Measurements from ENCODE around the gene TTLL1.
A peak's percentile ranks its signal among the peaks of the same experiment; 100 is the strongest.

TTLL1 gene

GRCh38 chr22:43094085-43094484 is 4.9 kb upstream of the TTLL1 start:
- H3K4me3 ChIP-seq (ENCODE audit: low read length), result no peak overlapping the region
- no peak for DNase-seq (ENCODE audit: low read depth, low spot score)
- H3K27me3 ChIP-seq (ENCODE audit: control insufficient read depth, insufficient read depth, low read length), result no peaks in the 10 kb centered on the region
- H3K9me3 ChIP-seq (ENCODE audit: control insufficient read depth, insufficient read depth, low read length), result no peaks in the 10 kb centered on the region
- no peak overlapping the region for H3K27ac ChIP-seq (ENCODE audit: low read length)
- no CpG with 5 or more reads among the region's 7 CpGs for WGBS (ENCODE audit: insufficient coverage, insufficient read length)
- no peaks in the 10 kb centered on the region for H3K36me3 ChIP-seq (ENCODE audit: control insufficient read depth, insufficient read depth, low read length)
- H3K4me1 ChIP-seq (ENCODE audit: control insufficient read depth, insufficient read depth, low read length), result 0 out of 2 replicates have a peak, but pooled peaks cover 3% of the 10 kb centered on the region

DNA sequence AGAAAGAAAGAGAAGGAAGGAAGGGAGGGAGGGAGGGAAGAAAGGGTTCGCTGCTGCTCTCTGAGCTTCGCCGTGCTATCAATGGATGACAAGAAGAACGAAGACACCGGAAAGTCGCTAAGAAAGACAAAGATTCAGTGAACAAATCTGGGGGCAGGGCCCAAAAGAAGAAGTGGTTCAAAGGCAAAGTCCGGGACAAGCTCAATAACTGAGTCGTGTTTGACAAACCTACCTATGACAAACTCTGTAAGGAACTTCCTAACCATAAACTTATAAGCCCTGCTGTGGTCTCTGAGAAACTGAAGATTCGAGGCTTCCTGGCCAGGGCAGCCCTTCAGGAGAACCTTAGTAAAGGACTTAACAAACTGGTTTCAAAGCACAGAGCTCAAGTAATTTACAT is 2.9 kb upstream of the TTLL1 start:
- no peak overlapping the region for H3K27ac ChIP-seq (ENCODE audit: low read length)
- H3K27me3 ChIP-seq (ENCODE audit: control insufficient read depth, insufficient read depth, low read length), result no peaks in the 10 kb centered on the region
- WGBS (ENCODE audit: insufficient coverage, insufficient read length), result no CpG with 5 or more reads among the region's 9 CpGs
- H3K4me3 ChIP-seq (ENCODE audit: low read length), result no peak overlapping the region
- DNase-seq (ENCODE audit: low read depth, low spot score), result no peak
- no peaks in the 10 kb centered on the region for H3K36me3 ChIP-seq (ENCODE audit: control insufficient read depth, insufficient read depth, low read length)
- H3K9me3 ChIP-seq (ENCODE audit: control insufficient read depth, insufficient read depth, low read length), result no peaks in the 10 kb centered on the region
- H3K4me1 ChIP-seq (ENCODE audit: control insufficient read depth, insufficient read depth, low read length), result 0 out of 2 replicates have a peak, but pooled peaks cover 3% of the 10 kb centered on the region

DNA sequence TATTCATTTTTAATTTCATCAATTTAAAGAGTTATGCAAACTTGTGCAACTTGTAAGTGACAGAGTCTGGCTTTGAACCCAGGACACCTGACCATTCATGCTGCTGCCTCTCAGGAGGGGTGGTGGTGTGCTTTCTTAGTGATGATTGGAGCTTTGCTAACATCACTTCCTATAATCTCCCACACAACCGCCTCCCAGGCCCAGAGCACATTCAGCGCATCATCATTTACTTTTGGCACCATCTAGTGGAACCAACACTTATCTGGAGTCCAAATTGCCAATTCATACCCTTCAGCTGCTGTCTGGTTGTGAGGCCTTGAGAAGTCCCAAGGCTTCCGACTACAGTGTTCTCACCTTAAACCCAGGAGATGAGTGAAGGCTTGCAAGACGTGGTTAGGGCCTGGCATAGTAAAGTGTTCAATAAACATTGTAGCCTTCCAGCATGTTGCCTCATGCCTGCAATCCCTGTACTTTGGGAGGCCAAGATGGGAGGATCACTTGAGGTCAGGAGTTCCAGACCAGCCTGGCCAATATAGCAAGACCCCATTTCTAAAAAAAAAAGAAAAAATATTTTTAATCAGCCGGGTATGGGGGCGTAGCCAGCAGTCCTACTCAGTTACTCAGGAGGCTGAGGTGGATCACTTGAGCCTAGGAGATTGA is 1.1 kb upstream of the TTLL1 start:
- H3K36me3 ChIP-seq (ENCODE audit: control insufficient read depth, insufficient read depth, low read length), result no peaks in the 10 kb centered on the region
- no peaks in the 10 kb centered on the region for H3K27me3 ChIP-seq (ENCODE audit: control insufficient read depth, insufficient read depth, low read length)
- 0 out of 2 replicates have a peak, but pooled peaks cover 3% of the 10 kb centered on the region for H3K4me1 ChIP-seq (ENCODE audit: control insufficient read depth, insufficient read depth, low read length)
- DNase-seq (ENCODE audit: low read depth, low spot score), result no peak
- H3K4me3 ChIP-seq (ENCODE audit: low read length), result no peak overlapping the region
- H3K9me3 ChIP-seq (ENCODE audit: control insufficient read depth, insufficient read depth, low read length), result no peaks in the 10 kb centered on the region
- WGBS (ENCODE audit: insufficient coverage, insufficient read length), result no CpG with 5 or more reads among the region's 6 CpGs
- H3K27ac ChIP-seq (ENCODE audit: low read length), result no peak overlapping the region

DNA sequence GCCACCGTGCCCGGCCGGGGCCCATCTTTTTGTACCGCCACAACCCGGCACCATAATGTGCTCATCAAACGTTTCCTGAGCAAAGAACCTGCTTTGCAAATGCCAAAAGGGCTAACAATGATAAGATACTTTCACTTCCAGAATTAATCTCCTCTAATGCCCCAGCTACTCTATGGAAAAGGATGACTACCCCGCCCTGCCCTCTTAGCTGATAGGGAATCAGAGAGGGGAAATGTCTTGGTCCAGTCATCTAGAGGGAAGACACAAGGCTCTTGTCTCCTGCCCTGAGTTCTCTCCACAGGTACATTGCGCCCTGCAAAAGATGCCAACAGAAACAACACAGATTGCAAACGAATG is 586 bp downstream of the TTLL1 start:
- Histone ChIP-seq H3K27ac (ENCODE audit: low read length) (no peak overlapping the region), H3K4me1 (ENCODE audit: control insufficient read depth, insufficient read depth, low read length) (0 out of 2 replicates have a peak, but pooled peaks cover 1% of the 10 kb centered on the region), H3K36me3 (ENCODE audit: control insufficient read depth, insufficient read depth, low read length) (no peaks in the 10 kb centered on the region), H3K4me3 (ENCODE audit: low read length) (peak overlapping the region; percentile 64; the same call in 1 of the 2 replicates), H3K9me3 (ENCODE audit: control insufficient read depth, insufficient read depth, low read length) (no peaks in the 10 kb centered on the region), H3K27me3 (ENCODE audit: control insufficient read depth, insufficient read depth, low read length) (no peaks in the 10 kb centered on the region)
- no peak for DNase-seq (ENCODE audit: low read depth, low spot score)
- WGBS (ENCODE audit: insufficient coverage, insufficient read length), result no CpG with 5 or more reads among the region's 9 CpGs

GRCh38 chr22:43085658-43086606 is 3.3 kb downstream of the TTLL1 start:
- H3K9me3 ChIP-seq (ENCODE audit: control insufficient read depth, insufficient read depth, low read length), result no peaks in the 10 kb centered on the region
- no peak overlapping the region for H3K27ac ChIP-seq (ENCODE audit: low read length)
- H3K36me3 ChIP-seq (ENCODE audit: control insufficient read depth, insufficient read depth, low read length), result no peaks in the 10 kb centered on the region
- 0 out of 2 replicates have a peak, but pooled peaks cover 1% of the 10 kb centered on the region for H3K4me1 ChIP-seq (ENCODE audit: control insufficient read depth, insufficient read depth, low read length)
- no CpG with 5 or more reads among the region's 19 CpGs for WGBS (ENCODE audit: insufficient coverage, insufficient read length)
- H3K27me3 ChIP-seq (ENCODE audit: control insufficient read depth, insufficient read depth, low read length), result no peaks in the 10 kb centered on the region
- no peak overlapping the region for H3K4me3 ChIP-seq (ENCODE audit: low read length)
- DNase-seq (ENCODE audit: low read depth, low spot score), result no peak

DNA sequence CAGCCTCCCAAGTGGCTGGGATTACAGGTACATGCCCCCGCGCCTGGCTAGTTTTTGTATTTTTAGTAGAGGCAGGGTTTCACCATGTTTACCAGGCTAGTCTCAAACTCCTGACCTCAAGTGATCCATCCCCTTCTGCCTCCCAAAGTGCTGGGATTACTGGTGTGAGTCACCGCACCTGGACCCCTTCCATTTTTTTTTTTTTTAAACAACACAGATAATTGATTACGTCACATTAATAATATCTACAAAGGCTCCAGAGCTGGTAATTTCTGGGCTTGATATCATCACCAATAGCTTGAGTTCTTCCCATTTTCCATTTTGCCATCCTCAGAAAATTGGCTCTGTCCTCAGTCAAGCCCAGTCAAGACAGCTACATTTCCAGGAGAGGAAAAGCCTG is 7.2 kb downstream of the TTLL1 start:
- H3K4me3 ChIP-seq (ENCODE audit: low read length), result no peak overlapping the region
- no peaks in the 10 kb centered on the region for H3K9me3 ChIP-seq (ENCODE audit: control insufficient read depth, insufficient read depth, low read length)
- no peak overlapping the region for H3K27ac ChIP-seq (ENCODE audit: low read length)
- DNase-seq (ENCODE audit: low read depth, low spot score), result no peak
- no peaks in the 10 kb centered on the region for H3K4me1 ChIP-seq (ENCODE audit: control insufficient read depth, insufficient read depth, low read length)
- H3K27me3 ChIP-seq (ENCODE audit: control insufficient read depth, insufficient read depth, low read length), result no peaks in the 10 kb centered on the region
- no peaks in the 10 kb centered on the region for H3K36me3 ChIP-seq (ENCODE audit: control insufficient read depth, insufficient read depth, low read length)
- no CpG with 5 or more reads among the region's 4 CpGs for WGBS (ENCODE audit: insufficient coverage, insufficient read length)

- Histone ChIP-seq H3K36me3 (ENCODE audit: control insufficient read depth, insufficient read depth, low read length) (no peaks in the 10 kb centered on the region), H3K4me1 (ENCODE audit: control insufficient read depth, insufficient read depth, low read length) (no peaks in the 10 kb centered on the region), H3K27me3 (ENCODE audit: control insufficient read depth, insufficient read depth, low read length) (no peaks in the 10 kb centered on the region), H3K9me3 (ENCODE audit: control insufficient read depth, insufficient read depth, low read length) (no peaks in the 10 kb centered on the region), H3K27ac (ENCODE audit: low read length) (no peak overlapping the region), H3K4me3 (ENCODE audit: low read length) (no peak overlapping the region)
- WGBS (ENCODE audit: insufficient coverage, insufficient read length), result no CpG with 5 or more reads among the region's 2 CpGs
- no peak for DNase-seq (ENCODE audit: low read depth, low spot score)
Observed at GRCh38 chr22:43080616-43081015, 8.6 kb downstream of the TTLL1 start.

DNA sequence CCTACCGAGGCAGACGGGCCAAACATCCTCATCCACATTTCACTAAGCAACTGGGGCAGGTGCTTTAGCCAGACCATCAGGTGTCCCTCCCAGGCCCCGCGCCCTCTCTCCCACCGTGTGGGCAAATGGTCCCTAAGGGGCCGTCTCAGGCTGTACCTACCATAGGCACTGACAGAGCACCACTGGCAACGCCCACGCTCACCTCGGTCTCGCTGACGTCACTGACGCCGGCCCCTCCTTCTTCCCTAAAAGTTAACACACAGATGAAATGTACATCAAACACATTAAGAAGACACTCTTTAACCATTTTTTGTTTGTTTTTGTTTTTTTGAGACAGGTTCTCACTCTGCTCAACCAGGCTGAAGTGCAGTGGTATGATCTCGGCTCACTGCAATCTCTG is 9.4 kb downstream of the TTLL1 start:
- no peak overlapping the region for H3K27ac ChIP-seq (ENCODE audit: low read length)
- H3K36me3 ChIP-seq (ENCODE audit: control insufficient read depth, insufficient read depth, low read length), result no peaks in the 10 kb centered on the region
- no peaks in the 10 kb centered on the region for H3K9me3 ChIP-seq (ENCODE audit: control insufficient read depth, insufficient read depth, low read length)
- no CpG with 5 or more reads among the region's 14 CpGs for WGBS (ENCODE audit: insufficient coverage, insufficient read length)
- H3K4me3 ChIP-seq (ENCODE audit: low read length), result no peak overlapping the region
- no peaks in the 10 kb centered on the region for H3K27me3 ChIP-seq (ENCODE audit: control insufficient read depth, insufficient read depth, low read length)
- DNase-seq (ENCODE audit: low read depth, low spot score), result no peak
- no peaks in the 10 kb centered on the region for H3K4me1 ChIP-seq (ENCODE audit: control insufficient read depth, insufficient read depth, low read length)

DNA sequence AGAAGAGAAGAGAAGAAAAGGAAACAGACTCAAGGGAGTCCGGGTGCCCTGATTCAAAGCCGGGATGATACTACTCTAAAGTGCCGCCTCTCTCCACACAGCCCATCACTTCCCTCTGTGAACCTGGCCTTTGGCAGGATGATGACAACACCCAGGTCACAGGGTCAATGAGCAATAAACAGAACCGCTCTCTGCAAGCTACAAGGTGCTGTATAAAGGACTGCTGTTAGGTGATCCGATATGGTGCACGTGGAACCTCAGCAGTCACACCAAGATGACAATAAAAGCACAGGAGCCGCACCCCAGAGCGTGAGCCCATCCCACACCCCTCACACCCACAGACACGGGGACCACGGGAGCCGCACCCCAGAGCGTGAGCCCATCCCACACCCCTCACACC is 10.7 kb downstream of the TTLL1 start:
- Histone ChIP-seq H3K27ac (ENCODE audit: low read length) (no peak overlapping the region), H3K4me1 (ENCODE audit: control insufficient read depth, insufficient read depth, low read length) (no peaks in the 10 kb centered on the region), H3K36me3 (ENCODE audit: control insufficient read depth, insufficient read depth, low read length) (no peaks in the 10 kb centered on the region), H3K4me3 (ENCODE audit: low read length) (no peak overlapping the region), H3K27me3 (ENCODE audit: control insufficient read depth, insufficient read depth, low read length) (no peaks in the 10 kb centered on the region), H3K9me3 (ENCODE audit: control insufficient read depth, insufficient read depth, low read length) (no peaks in the 10 kb centered on the region)
- WGBS (ENCODE audit: insufficient coverage, insufficient read length), result no CpG with 5 or more reads among the region's 12 CpGs
- no peak for DNase-seq (ENCODE audit: low read depth, low spot score)

- Histone ChIP-seq H3K27ac (ENCODE audit: low read length) (no peak overlapping the region), H3K36me3 (ENCODE audit: control insufficient read depth, insufficient read depth, low read length) (no peaks in the 10 kb centered on the region), H3K4me3 (ENCODE audit: low read length) (no peak overlapping the region), H3K9me3 (ENCODE audit: control insufficient read depth, insufficient read depth, low read length) (no peaks in the 10 kb centered on the region), H3K27me3 (ENCODE audit: control insufficient read depth, insufficient read depth, low read length) (no peaks in the 10 kb centered on the region), H3K4me1 (ENCODE audit: control insufficient read depth, insufficient read depth, low read length) (no peaks in the 10 kb centered on the region)
- no peak for DNase-seq (ENCODE audit: low read depth, low spot score)
- whole genome bisulfite sequencing (ENCODE audit: insufficient coverage, insufficient read length), result no CpG with 5 or more reads among the region's 20 CpGs
Observed at GRCh38 chr22:43077121-43077877, 11.9 kb downstream of the TTLL1 start.
